ENCODE measurements around the gene SPON1. TPM values are rescaled to one million over a fixed set of nuclear protein-coding genes. Genes with fewer than 3 reads are reported as not detected.

The SPON1 gene
- total and polyA plus RNA-seq, 2 experiments from 2014 or later, result 2.4 to 5.4 TPM

DNA sequence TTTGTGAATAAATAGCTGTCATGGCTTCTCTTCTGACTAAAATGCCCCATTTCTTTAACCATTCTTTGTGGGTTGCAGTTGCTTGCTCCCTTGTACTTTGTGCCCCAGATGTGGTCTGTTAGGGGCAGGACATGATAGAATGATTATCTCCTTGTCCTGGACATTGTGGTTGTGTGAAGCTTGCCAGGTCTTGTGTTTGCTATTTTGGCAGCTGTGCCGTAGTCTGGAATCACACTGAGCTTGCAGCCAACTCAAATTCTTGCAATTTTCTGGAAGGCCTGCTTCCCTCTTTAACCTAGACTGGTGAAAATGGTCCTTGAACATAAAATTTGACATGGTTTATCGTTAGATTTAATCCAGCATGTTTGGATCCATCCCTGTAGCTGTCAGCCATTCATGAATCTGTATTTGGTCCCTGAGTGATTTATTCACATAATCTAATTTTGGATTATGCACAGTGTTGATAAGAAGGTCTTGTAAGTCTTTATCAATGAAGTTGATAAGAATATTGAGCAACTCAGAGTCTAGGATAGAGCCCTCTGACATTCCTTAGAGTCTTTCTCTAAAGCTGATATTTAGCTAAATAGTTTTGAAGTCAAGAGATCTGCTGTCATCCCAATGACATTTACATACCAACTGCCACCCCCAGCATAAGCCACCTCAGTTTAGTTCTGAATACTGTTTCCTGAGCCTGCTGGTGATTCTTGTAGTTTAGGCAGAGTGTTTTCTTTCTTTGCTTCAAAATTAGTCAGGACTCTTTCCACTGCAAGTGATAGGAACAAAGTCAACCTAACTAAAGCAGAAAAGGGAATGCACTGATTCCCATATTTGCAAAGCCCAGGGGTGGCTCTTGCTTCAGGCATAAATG, 9.8 kb downstream of the SPON1 start:
- no peak for TF ChIP-seq EZH2 (IDR thresholded peaks at IDR 0.05; ENCODE audit: insufficient read depth, poor library complexity, severe bottlenecking)
- no peak for TF ChIP-seq EZH2phosphoT487 (IDR thresholded peaks at IDR 0.05; ENCODE audit: insufficient read depth, low read depth)
- Histone ChIP-seq H3K4me1 (ENCODE audit: insufficient read depth) (peaks cover 12% of the 10 kb centered on the region), H3K9ac (no peak overlapping the region), H3K27me3 (replicated peaks; ENCODE audit: insufficient read depth) (peaks cover 11% of the 10 kb centered on the region; the same call in 1 of the 2 replicates), H3K4me3 (no peak overlapping the region), H3K36me3 (ENCODE audit: low read depth) (no peaks in the 10 kb centered on the region), H3K4me2 (ENCODE audit: unreplicated experiment) (peak overlapping the region; percentile 2), H3K79me2 (ENCODE audit: insufficient read depth) (no peaks in the 10 kb centered on the region), H3K9me2 (ENCODE audit: insufficient read depth) (no peaks in the 10 kb centered on the region), H2AFZ (no peak overlapping the region), H3K27ac (no peak overlapping the region), H4K20me1 (ENCODE audit: insufficient read depth) (no peaks in the 10 kb centered on the region), H3K9me3 (ENCODE audit: low read depth) (no peaks in the 10 kb centered on the region), H3F3A (ENCODE audit: insufficient read depth) (0 out of 2 replicates have a peak, but pooled peaks cover 13% of the 10 kb centered on the region)
- peak; percentile 42 for DNase-seq
- 14 to 22% methylated on average over 2 of the region's 2 CpGs for WGBS, 2 experiments (ENCODE audit: low coverage in 1 of 2, low lambda C conversion rate in 2 of 2, missing lambda C conversion rate in 2 of 2)
- in situ Hi-C loops (cut with MboI), result no loop called here

- no peaks in the 10 kb centered on the region for H3K9me2 ChIP-seq (ENCODE audit: insufficient read depth)
- no peak for TF ChIP-seq EZH2phosphoT487 (IDR thresholded peaks at IDR 0.05; ENCODE audit: insufficient read depth, low read depth)
- no peak for TF ChIP-seq EZH2 (IDR thresholded peaks at IDR 0.05; ENCODE audit: insufficient read depth, poor library complexity, severe bottlenecking)
- 0 out of 2 replicates have a peak, but pooled peaks cover 13% of the 10 kb centered on the region for H3F3A ChIP-seq (ENCODE audit: insufficient read depth)
- in situ Hi-C loops (cut with MboI), result no loop called here
- no peaks in the 10 kb centered on the region for H4K20me1 ChIP-seq (ENCODE audit: insufficient read depth)
- 94 to 95% methylated on average over 3 of the region's 3 CpGs for WGBS, 2 experiments (ENCODE audit: low coverage in 1 of 2, low lambda C conversion rate in 2 of 2, missing lambda C conversion rate in 2 of 2)
- no peaks in the 10 kb centered on the region for H3K36me3 ChIP-seq (ENCODE audit: low read depth)
- H3K9me3 ChIP-seq (ENCODE audit: low read depth), result no peaks in the 10 kb centered on the region
- H3K4me3 ChIP-seq, result no peak overlapping the region
- no peak overlapping the region for H2AFZ ChIP-seq
- H3K4me1 ChIP-seq (ENCODE audit: insufficient read depth), result peaks cover 12% of the 10 kb centered on the region
- H3K27me3 ChIP-seq (replicated peaks; ENCODE audit: insufficient read depth), result peaks cover 6% of the 10 kb centered on the region; the same call in 1 of the 2 replicates
- no peak overlapping the region for H3K27ac ChIP-seq
- no peaks in the 10 kb centered on the region for H3K79me2 ChIP-seq (ENCODE audit: insufficient read depth)
- DNase-seq, result no peak
- no peak overlapping the region for H3K9ac ChIP-seq
- H3K4me2 ChIP-seq (ENCODE audit: unreplicated experiment), result no peak overlapping the region
These were observed 10.4 kb downstream of the SPON1 start for GRCh38 chr11:13972944-13973343.

GRCh38 chr11:13974631-13975030, 12.1 kb downstream of the SPON1 start:
- no peak overlapping the region for H3K9ac ChIP-seq
- H3K4me3 ChIP-seq, result no peak overlapping the region
- peaks cover 12% of the 10 kb centered on the region for H3K4me1 ChIP-seq (ENCODE audit: insufficient read depth)
- WGBS, 2 experiments (ENCODE audit: low coverage in 1 of 2, low lambda C conversion rate in 2 of 2, missing lambda C conversion rate in 2 of 2), result 89 to 97% methylated on average over 1 of the region's 1 CpG
- no peaks in the 10 kb centered on the region for H3K9me3 ChIP-seq (ENCODE audit: low read depth)
- 0 out of 2 replicates have a peak, but pooled peaks cover 13% of the 10 kb centered on the region for H3F3A ChIP-seq (ENCODE audit: insufficient read depth)
- TF ChIP-seq EZH2 (IDR thresholded peaks at IDR 0.05; ENCODE audit: insufficient read depth, poor library complexity, severe bottlenecking) (no peak), EZH2phosphoT487 (IDR thresholded peaks at IDR 0.05; ENCODE audit: insufficient read depth, low read depth) (no peak)
- H4K20me1 ChIP-seq (ENCODE audit: insufficient read depth), result no peaks in the 10 kb centered on the region
- peaks cover 6% of the 10 kb centered on the region; the same call in 1 of the 2 replicates for H3K27me3 ChIP-seq (replicated peaks; ENCODE audit: insufficient read depth)
- in situ Hi-C loops (cut with MboI), result no loop called here
- H3K79me2 ChIP-seq (ENCODE audit: insufficient read depth), result no peaks in the 10 kb centered on the region
- H3K4me2 ChIP-seq (ENCODE audit: unreplicated experiment), result no peak overlapping the region
- DNase-seq, result no peak
- H3K9me2 ChIP-seq (ENCODE audit: insufficient read depth), result no peaks in the 10 kb centered on the region
- no peak overlapping the region for H2AFZ ChIP-seq
- no peaks in the 10 kb centered on the region for H3K36me3 ChIP-seq (ENCODE audit: low read depth)
- no peak overlapping the region for H3K27ac ChIP-seq

DNA sequence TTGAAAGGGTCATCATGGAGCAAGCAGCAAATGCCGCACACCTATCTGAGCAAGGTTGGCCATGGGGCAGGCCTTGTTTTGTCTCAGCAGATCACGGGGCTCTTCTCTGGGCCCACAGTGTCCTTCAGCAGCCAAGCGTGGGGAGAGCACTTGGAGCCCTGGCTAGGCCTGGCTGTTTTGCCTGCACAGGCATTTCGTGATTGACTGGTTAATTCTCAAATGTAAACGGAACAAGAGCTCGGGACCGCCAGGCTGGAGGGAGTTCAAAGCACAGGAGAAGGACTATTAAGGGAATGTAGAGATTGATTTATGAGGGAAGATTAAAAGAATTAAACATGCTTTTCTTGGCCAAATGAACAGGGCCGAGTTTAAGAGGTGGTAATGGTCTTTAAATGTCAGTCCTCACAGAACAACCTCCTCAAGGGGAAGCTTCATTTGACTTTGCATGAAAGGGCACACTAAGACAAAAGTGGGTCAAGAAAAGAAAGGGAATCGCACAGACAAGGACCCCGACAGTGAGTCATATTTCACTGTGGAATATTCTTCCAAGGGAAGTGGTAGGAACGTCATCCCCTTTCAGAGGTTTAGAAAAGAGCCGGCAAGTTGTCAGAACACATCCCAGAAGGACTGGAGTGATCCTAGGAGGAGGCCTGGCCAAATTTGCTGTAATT, 20.7 kb downstream of the SPON1 start:
- H3K79me2 ChIP-seq (ENCODE audit: insufficient read depth), result no peaks in the 10 kb centered on the region
- H3F3A ChIP-seq (ENCODE audit: insufficient read depth), result peaks cover 13% of the 10 kb centered on the region
- 27 to 31% methylated on average over 12 of the region's 12 CpGs for WGBS, 2 experiments (ENCODE audit: low coverage in 1 of 2, low lambda C conversion rate in 2 of 2, missing lambda C conversion rate in 2 of 2)
- H4K20me1 ChIP-seq (ENCODE audit: insufficient read depth), result no peaks in the 10 kb centered on the region
- peak overlapping the region; percentile 50; the same call in 1 of the 2 replicates for H2AFZ ChIP-seq
- H3K27me3 ChIP-seq (replicated peaks; ENCODE audit: insufficient read depth), result no peaks in the 10 kb centered on the region
- in situ Hi-C loops (cut with MboI), result no loop called here
- DNase-seq, result peak; percentile 49
- H3K4me1 ChIP-seq (ENCODE audit: insufficient read depth), result peaks cover 24% of the 10 kb centered on the region
- no peaks in the 10 kb centered on the region for H3K9me2 ChIP-seq (ENCODE audit: insufficient read depth)
- TF ChIP-seq EZH2phosphoT487 (IDR thresholded peaks at IDR 0.05; ENCODE audit: insufficient read depth, low read depth) (no peak), EZH2 (IDR thresholded peaks at IDR 0.05; ENCODE audit: insufficient read depth, poor library complexity, severe bottlenecking) (no peak)
- H3K9me3 ChIP-seq (ENCODE audit: low read depth), result no peaks in the 10 kb centered on the region
- no peak overlapping the region for H3K4me3 ChIP-seq
- no peak overlapping the region for H3K9ac ChIP-seq
- H3K36me3 ChIP-seq (ENCODE audit: low read depth), result no peaks in the 10 kb centered on the region
- no peak overlapping the region for H3K4me2 ChIP-seq (ENCODE audit: unreplicated experiment)
- H3K27ac ChIP-seq, result no peak overlapping the region

All from GM23248 (cell line).